T-cell (primary cell): ENCODE results near the gene EPB41L4B. TPM values are rescaled to one million over a fixed set of nuclear protein-coding genes. Genes with fewer than 3 reads are reported as not detected.
"Not testable (repeated sequence)": the region's sequence is repeated elsewhere in the genome, so short reads cannot be mapped to it uniquely, and the experiment has no call there.

Experiments used
- ATAC-seq, 4 experiments: fragments of 200-7000 bp in 3 of 4; fragments of 150-1000 bp in 1 of 4; cut with Tn5 transposase; replicated peaks in 1 of 4; 1 replicate in 3 of 4; 2 replicates in 1 of 4; pipeline ENCODE4 v1.10.0; 2021; ENCODE audit warnings: moderate library complexity in 3 of 4, mild to moderate bottlenecking in 2 of 4, moderate number of reproducible peaks in 1 of 4
- CTCF ChIA-PET, 2 donors: fragments of 300-600 bp; sonication (Branson Sonifier 250); formaldehyde crosslinking; loops; one replicate each; lab custom pipeline; 2022; ENCODE audit warnings: antibody characterized with exemption in 2 of 2; lab: Charles Lee
- POLR2A ChIA-PET, 2 donors: fragments of 300-600 bp; sonication (Branson Sonifier 250); formaldehyde crosslinking; loops; one replicate each; lab custom pipeline; 2022; ENCODE audit warnings: antibody characterized with exemption in 2 of 2; lab: Charles Lee
- DNase-seq, 35 experiments: peaks; one replicate each; pipeline versions ENCODE4 v3.0.0 to v3.0.0-alpha.2; 2013 to 2023
- H3K27ac ChIP-seq: one replicate; pipeline ENCODE4 v1.5.1; 2013; ENCODE audit warnings: low read length
- H3K27me3 ChIP-seq, 2 experiments: replicated peaks in 1 of 2; 1 replicate in 1 of 2; 2 replicates in 1 of 2; pipeline versions ENCODE4 v1.6.1 to v1.7.0; 2013; ENCODE audit warnings: low read length in 1 of 2, mixed read lengths in 1 of 2; ENCODE audit not compliant: control insufficient read depth in 2 of 2, insufficient read depth in 2 of 2; ENCODE audit errors: extremely low read depth in 1 of 2
- H3K36me3 ChIP-seq, 2 donors: 1 replicate in 1 of 2; 2 replicates in 1 of 2; pipeline versions ENCODE4 v1.6.1 to v1.7.0; 2013; ENCODE audit warnings: low read length in 1 of 2; ENCODE audit not compliant: control insufficient read depth in 2 of 2, insufficient read depth in 1 of 2; ENCODE audit errors: extremely low read depth in 1 of 2
- H3K4me1 ChIP-seq, 2 experiments: 1 replicate in 1 of 2; 2 replicates in 1 of 2; pipeline versions ENCODE4 v1.6.1 to v1.7.0; 2013; ENCODE audit warnings: low read length in 2 of 2, mixed read lengths in 1 of 2; ENCODE audit not compliant: insufficient read depth in 2 of 2, control insufficient read depth in 1 of 2; ENCODE audit errors: extremely low read depth in 1 of 2
- H3K4me3 ChIP-seq, 2 donors: 1 replicate in 1 of 2; 2 replicates in 1 of 2; pipeline versions ENCODE4 v1.5.1 to v1.7.0; 2013; ENCODE audit warnings: mild to moderate bottlenecking in 2 of 2, low read length in 1 of 2, moderate library complexity in 1 of 2; ENCODE audit not compliant: control insufficient read depth in 1 of 2; ENCODE audit errors: extremely low read depth in 1 of 2
- H3K9me3 ChIP-seq: 2 replicates; pipeline ENCODE4 v1.7.0; 2013
- H3K27ac Mint-ChIP-seq, 2 donors: one replicate each; pipeline ENCODE4 v1.8.0; 2020 to 2021; ENCODE audit warnings: mild to moderate bottlenecking in 2 of 2, mixed read lengths in 2 of 2
- H3K27me3 Mint-ChIP-seq, 2 donors: one replicate each; pipeline ENCODE4 v1.8.0; 2021 to 2022; ENCODE audit warnings: mixed read lengths in 2 of 2
- H3K36me3 Mint-ChIP-seq: one replicate; pipeline ENCODE4 v1.8.0; 2021; ENCODE audit warnings: mixed read lengths
- H3K4me1 Mint-ChIP-seq, 3 donors: one replicate each; pipeline ENCODE4 v1.8.0; 2020 to 2022; ENCODE audit warnings: mixed read lengths in 3 of 3, mild to moderate bottlenecking in 1 of 3
- H3K4me3 Mint-ChIP-seq, 3 donors: one replicate each; pipeline ENCODE4 v1.8.0; 2020 to 2022; ENCODE audit warnings: mild to moderate bottlenecking in 3 of 3, mixed read lengths in 3 of 3, moderate library complexity in 3 of 3
- H3K9me3 Mint-ChIP-seq, 3 donors: one replicate each; pipeline ENCODE4 v1.8.0; 2020 to 2022; ENCODE audit warnings: mixed read lengths in 3 of 3
- WGBS: methylation state at CpG from one replicate; pipeline ENCODE4 v1.1.5; 2013; ENCODE audit warnings: missing lambda C conversion rate; ENCODE audit not compliant: insufficient coverage; 5-methylcytosine and 5-hydroxymethylcytosine counted together
- total RNA-seq, 35 experiments: library from RNA in 6 of 35; stranded (reverse) in 6 of 35; fragments of 120-200 nt in 1 of 35; gene quantifications; one replicate each; pipeline versions ENCODE4 v1.2.1 to v1.2.4 and lab custom pipeline; 2013 to 2026

The EPB41L4B gene
- total RNA-seq, 5 donors from 2014 or later (not counting 1 experiment from before 2014, with no cell fraction given) = 0.16 to 0.26 (median 0.16) TPM; not detected in 2

DNA sequence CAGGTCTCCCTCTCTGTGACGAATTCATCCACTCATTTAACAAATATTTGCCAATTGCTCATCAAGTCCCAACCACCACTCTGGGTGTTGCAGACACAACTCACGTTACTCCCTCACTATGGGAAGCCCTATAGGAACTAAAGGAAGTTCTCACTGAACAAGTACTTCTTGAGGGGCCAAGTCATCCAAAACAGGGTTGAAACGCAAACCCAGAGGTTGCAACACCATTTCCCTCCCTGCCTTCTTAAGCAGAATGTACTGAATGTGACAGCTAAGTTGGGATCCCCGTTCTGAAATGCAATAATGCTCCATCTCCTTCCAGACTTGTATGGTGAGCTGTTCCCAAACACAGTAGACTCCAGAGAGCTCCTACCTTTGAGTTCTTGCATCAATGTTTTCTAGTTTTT, 34.3 kb downstream of the EPB41L4B start:
- Mint-ChIP-seq H3K27me3 (peaks cover 10 to 14% of the 10 kb centered on the region in 2 donors), H3K9me3 (no peaks in the 10 kb centered on the region), H3K36me3 (no peaks in the 10 kb centered on the region), H3K4me1 (no peaks in the 10 kb centered on the region), H3K4me3 (no peak overlapping the region), H3K27ac (no peak overlapping the region)
- ATAC-seq (no peak), DNase-seq (no peak)
- CTCF ChIA-PET = no interaction called here
- Histone ChIP-seq H3K36me3 (no peaks in the 10 kb centered on the region), H3K9me3 (no peaks in the 10 kb centered on the region), H3K27ac (no peak overlapping the region), H3K4me1 (no peaks in the 10 kb centered on the region), H3K27me3 (peaks cover 0 to 5% of the 10 kb centered on the region in 2 experiments), H3K4me3 (no peak overlapping the region)
- POLR2A ChIA-PET = no interaction called here
- 59% methylated on average over 4 of the region's 4 CpGs for WGBS

DNA sequence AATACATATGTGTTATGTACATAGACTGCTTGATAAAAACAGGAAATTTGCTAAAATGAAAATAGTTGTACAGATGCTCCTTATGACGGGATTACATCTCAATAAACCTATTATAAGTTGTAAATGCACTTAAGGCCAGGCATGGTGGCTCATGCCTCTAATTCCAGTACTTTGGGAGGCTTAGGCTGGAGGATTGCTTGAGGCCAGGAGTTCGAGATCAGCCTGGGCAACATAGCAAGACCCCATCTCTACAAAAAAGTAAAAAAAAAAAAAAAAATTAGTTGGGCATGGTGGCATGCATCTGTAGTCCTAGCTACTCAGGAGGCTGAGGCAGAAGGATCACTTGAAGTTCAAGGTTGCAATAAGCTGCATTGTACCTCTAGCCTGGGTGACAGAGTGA, 37.2 kb downstream of the EPB41L4B start:
- H3K36me3 Mint-ChIP-seq, ATAC-seq, CTCF ChIA-PET, H3K9me3 Mint-ChIP-seq, H3K27me3 ChIP-seq, H3K4me3 Mint-ChIP-seq, H3K27ac Mint-ChIP-seq, POLR2A ChIA-PET, H3K4me3 ChIP-seq, H3K9me3 ChIP-seq, H3K4me1 Mint-ChIP-seq, H3K27ac ChIP-seq, DNase-seq, H3K4me1 ChIP-seq, H3K36me3 ChIP-seq: not testable (repeated sequence)
- H3K27me3 Mint-ChIP-seq = peaks cover 9 to 11% of the 10 kb centered on the region in 2 donors
- WGBS = no CpG with 5 or more reads among the region's 2 CpGs

DNA sequence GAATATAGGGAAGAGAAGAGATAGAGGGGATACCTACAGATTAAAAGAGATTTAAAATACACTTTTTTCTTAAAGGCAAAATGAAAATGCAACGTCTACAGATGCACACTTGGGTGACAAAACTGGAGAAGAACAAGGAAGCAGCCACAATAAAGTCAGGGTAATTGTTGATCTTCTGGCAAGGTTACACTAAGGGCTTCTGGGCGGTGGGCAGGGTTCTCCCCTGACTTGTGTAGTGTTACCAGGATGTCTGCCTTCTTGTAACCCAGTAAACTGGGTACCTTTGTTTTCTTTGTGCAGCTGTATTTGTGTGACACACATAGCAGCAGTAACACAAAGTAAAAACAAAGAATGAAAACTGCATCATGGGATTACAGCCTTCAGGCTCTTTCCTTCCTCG, 37.8 kb downstream of the EPB41L4B start:
- DNase-seq (no peak), ATAC-seq (no peak)
- peaks cover 9 to 12% of the 10 kb centered on the region in 2 donors for H3K27me3 Mint-ChIP-seq
- no peak overlapping the region for H3K4me3 Mint-ChIP-seq
- H3K36me3 Mint-ChIP-seq = no peaks in the 10 kb centered on the region
- CTCF ChIA-PET = no interaction called here
- POLR2A ChIA-PET = no interaction called here
- Histone ChIP-seq H3K27me3 (peaks cover 0 to 5% of the 10 kb centered on the region in 2 experiments), H3K4me3 (no peak overlapping the region), H3K36me3 (no peaks in the 10 kb centered on the region), H3K27ac (no peak overlapping the region), H3K4me1 (no peaks in the 10 kb centered on the region), H3K9me3 (no peaks in the 10 kb centered on the region)
- 71% methylated on average over 2 of the region's 3 CpGs for WGBS
- H3K4me1 Mint-ChIP-seq = no peaks in the 10 kb centered on the region
- H3K9me3 Mint-ChIP-seq = no peaks in the 10 kb centered on the region
- H3K27ac Mint-ChIP-seq = no peak overlapping the region

DNA sequence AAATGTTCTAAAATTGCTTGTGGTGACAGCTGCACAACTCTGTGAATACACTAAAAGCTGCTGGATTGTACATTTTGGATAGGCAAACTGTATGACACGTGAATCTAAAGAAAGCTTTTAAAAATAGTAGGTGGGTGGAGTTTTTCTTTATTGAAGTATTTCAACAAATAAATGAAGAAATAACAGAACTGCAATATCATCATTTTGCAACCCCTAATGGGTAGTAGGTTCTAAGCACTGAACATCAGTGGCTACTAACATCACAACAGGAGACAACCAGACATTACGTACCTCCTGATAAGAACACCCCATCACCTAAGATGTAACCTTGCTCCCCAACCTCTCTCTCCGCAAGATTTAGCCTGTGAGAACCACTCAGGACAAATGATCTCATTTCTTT, 38.6 kb downstream of the EPB41L4B start:
- no peaks in the 10 kb centered on the region for H3K36me3 ChIP-seq
- CTCF ChIA-PET = no interaction called here
- H3K4me1 ChIP-seq = no peaks in the 10 kb centered on the region
- H3K27me3 Mint-ChIP-seq = peaks cover 15 to 16% of the 10 kb centered on the region in 2 donors
- no peaks in the 10 kb centered on the region for H3K4me1 Mint-ChIP-seq
- no peak for ATAC-seq
- POLR2A ChIA-PET = no interaction called here
- no peaks in the 10 kb centered on the region for H3K9me3 Mint-ChIP-seq
- no peaks in the 10 kb centered on the region for H3K9me3 ChIP-seq
- DNase-seq = no peak
- no peak overlapping the region for H3K4me3 ChIP-seq
- no peak overlapping the region for H3K4me3 Mint-ChIP-seq
- no peak overlapping the region for H3K27ac Mint-ChIP-seq
- WGBS = 89% methylated on average over 1 of the region's 3 CpGs
- no peaks in the 10 kb centered on the region for H3K36me3 Mint-ChIP-seq
- no peak overlapping the region for H3K27ac ChIP-seq
- H3K27me3 ChIP-seq = peaks cover 0 to 8% of the 10 kb centered on the region in 2 experiments

DNA sequence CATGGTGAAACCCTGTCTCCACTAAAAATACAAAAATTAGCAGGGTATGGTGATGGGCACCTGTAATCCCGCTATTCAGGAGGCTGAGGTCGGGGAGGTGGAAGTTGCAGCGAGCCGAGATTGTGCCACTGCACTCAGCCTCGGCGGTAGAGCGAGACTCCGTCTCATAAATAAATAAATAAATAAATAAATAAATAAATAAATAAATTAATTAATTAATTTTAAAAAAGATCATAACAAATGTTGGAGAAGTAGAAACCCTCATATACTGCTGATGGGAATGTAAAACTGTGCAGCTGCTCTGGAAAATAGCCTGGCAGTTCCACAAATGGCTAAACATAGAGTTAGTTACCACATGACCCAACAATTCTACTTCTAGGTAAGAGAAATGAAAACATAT, 39.3 kb downstream of the EPB41L4B start:
- peaks cover 0 to 10% of the 10 kb centered on the region in 2 experiments for H3K27me3 ChIP-seq
- no peaks in the 10 kb centered on the region for H3K36me3 ChIP-seq
- WGBS = no CpG with 5 or more reads among the region's 8 CpGs
- H3K4me3 Mint-ChIP-seq = no peak overlapping the region
- no peaks in the 10 kb centered on the region for H3K9me3 Mint-ChIP-seq
- ATAC-seq (no peak), DNase-seq (no peak)
- H3K27ac Mint-ChIP-seq = no peak overlapping the region
- ChIA-PET CTCF (no interaction called here), POLR2A (no interaction called here)
- H3K4me1 Mint-ChIP-seq = no peaks in the 10 kb centered on the region
- no peaks in the 10 kb centered on the region for H3K9me3 ChIP-seq
- no peak overlapping the region for H3K27ac ChIP-seq
- no peaks in the 10 kb centered on the region for H3K4me1 ChIP-seq
- peaks cover 21 to 22% of the 10 kb centered on the region in 2 donors for H3K27me3 Mint-ChIP-seq
- H3K36me3 Mint-ChIP-seq = no peaks in the 10 kb centered on the region
- H3K4me3 ChIP-seq = no peak overlapping the region

DNA sequence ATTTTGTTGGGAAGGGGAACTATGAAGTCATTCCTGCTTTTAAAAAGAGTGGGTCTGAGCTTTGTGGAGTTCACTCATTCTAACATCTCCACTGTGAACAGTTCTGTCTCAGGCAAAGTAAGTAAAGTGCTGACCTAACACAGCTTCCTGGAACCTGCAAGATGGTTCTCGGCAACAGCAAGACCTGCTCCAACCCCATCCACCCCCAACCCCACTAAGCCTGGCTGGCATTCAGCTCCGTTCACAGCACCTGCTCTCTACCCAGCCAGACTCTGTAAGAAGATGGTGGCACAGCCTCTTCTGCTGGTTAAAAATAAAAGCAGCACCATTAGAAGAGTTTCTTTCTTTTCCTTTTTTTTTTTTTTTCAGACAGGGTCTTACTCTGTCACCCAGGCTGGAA, 42.0 kb downstream of the EPB41L4B start:
- CTCF ChIA-PET = no interaction called here
- H3K9me3 Mint-ChIP-seq = no peaks in the 10 kb centered on the region

DNA sequence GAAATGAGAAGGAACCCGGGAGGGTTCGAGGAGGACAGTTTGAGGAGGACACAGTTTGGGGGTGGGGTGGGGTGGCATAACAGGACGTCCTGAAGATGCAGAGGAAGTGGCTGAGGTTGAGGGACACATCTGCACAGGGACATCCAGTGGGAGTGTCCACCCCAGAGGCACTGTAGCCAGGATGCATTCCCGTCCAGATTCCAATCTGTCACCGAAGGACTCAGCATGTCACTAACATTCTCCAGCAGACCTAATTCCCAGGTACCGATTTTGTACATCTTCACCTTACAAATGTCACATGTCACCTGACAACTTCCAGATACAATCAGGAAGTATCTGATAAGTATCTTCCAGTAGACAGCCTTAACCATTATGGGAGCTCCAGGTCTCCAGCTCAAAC, 42.6 kb downstream of the EPB41L4B start:
- Mint-ChIP-seq H3K36me3 (no peaks in the 10 kb centered on the region), H3K27me3 (peaks cover 22 to 29% of the 10 kb centered on the region in 2 donors), H3K27ac (no peak overlapping the region), H3K4me1 (no peaks in the 10 kb centered on the region), H3K4me3 (no peak overlapping the region), H3K9me3 (no peaks in the 10 kb centered on the region)
- Histone ChIP-seq H3K4me1 (no peaks in the 10 kb centered on the region), H3K9me3 (no peaks in the 10 kb centered on the region), H3K36me3 (no peaks in the 10 kb centered on the region), H3K4me3 (no peak overlapping the region), H3K27ac (no peak overlapping the region), H3K27me3 (peaks cover 0 to 15% of the 10 kb centered on the region in 2 experiments)
- WGBS = 71% methylated on average over 6 of the region's 6 CpGs
- DNase-seq = no peak
- no peak for ATAC-seq
- ChIA-PET CTCF (no interaction called here), POLR2A (no interaction called here)

More for the DNA sequence above, 42.0 kb downstream of the EPB41L4B start:
- WGBS = 63% methylated on average over 2 of the region's 2 CpGs
- H3K9me3 ChIP-seq = no peaks in the 10 kb centered on the region
- no peaks in the 10 kb centered on the region for H3K4me1 ChIP-seq
- no peak overlapping the region for H3K4me3 ChIP-seq
- H3K4me1 Mint-ChIP-seq = no peaks in the 10 kb centered on the region
- H3K27me3 Mint-ChIP-seq = peaks cover 24 to 28% of the 10 kb centered on the region in 2 donors
- H3K36me3 ChIP-seq = no peaks in the 10 kb centered on the region
- no peak for DNase-seq
- peaks cover 0 to 14% of the 10 kb centered on the region in 2 experiments for H3K27me3 ChIP-seq
- no peak overlapping the region for H3K27ac ChIP-seq
- H3K27ac Mint-ChIP-seq = no peak overlapping the region
- H3K4me3 Mint-ChIP-seq = no peak overlapping the region
- no peak for ATAC-seq
- H3K36me3 Mint-ChIP-seq = no peaks in the 10 kb centered on the region
- POLR2A ChIA-PET = no interaction called here
